Embryonic facial prominence (tissue), 1 donor: ENCODE measurements around the gene PDE5A.
"Not testable (repeated sequence)": the region's sequence is repeated elsewhere in the genome, so short reads cannot be mapped to it uniquely, and the experiment has no call there.

Experiments used
- DNase-seq: peaks from one replicate; pipeline ENCODE4 v3.0.0-alpha.2; 2016; ENCODE audit errors: extremely low spot score

Gene PDE5A

GRCh38 chr4:119470737-119471063 lies 157.9 kb downstream of the PDE5A start:
- DNase-seq: not testable (repeated sequence)

- not testable (repeated sequence) for DNase-seq
These were observed 158.4 kb downstream of the PDE5A start for GRCh38 chr4:119470021-119470736.

GRCh38 chr4:119469039-119469438 lies 159.6 kb downstream of the PDE5A start:
- DNase-seq: not testable (repeated sequence)

GRCh38 chr4:119462733-119463132 lies 165.9 kb downstream of the PDE5A start:
- not testable (repeated sequence) for DNase-seq

- DNase-seq: not testable (repeated sequence)
These were observed 172.9 kb downstream of the PDE5A start for GRCh38 chr4:119455734-119456133.

- DNase-seq: peak; percentile 91
These were observed 173.9 kb downstream of the PDE5A start for GRCh38 chr4:119454491-119455270.

- DNase-seq: not testable (repeated sequence)
These were observed 174.5 kb downstream of the PDE5A start for GRCh38 chr4:119454151-119454490.

- DNase-seq: not testable (repeated sequence)
These were observed 175.3 kb downstream of the PDE5A start for GRCh38 chr4:119453286-119453685.

GRCh38 chr4:119449851-119450250 lies 178.8 kb downstream of the PDE5A start:
- DNase-seq: not testable (repeated sequence)
